Medulla oblongata (tissue), 1 donor: Measurements from ENCODE around the gene SLC46A2.

Experiments used
- DNase-seq: peaks from one replicate; pipeline ENCODE4 v3.0.0-alpha.2; 2015; ENCODE audit errors: extremely low spot score

SLC46A2 gene

GRCh38 chr9:112858005-112858404, 32.7 kb downstream of the SLC46A2 start:
- no peak for DNase-seq

- DNase-seq: no peak
These were observed 33.8 kb downstream of the SLC46A2 start for GRCh38 chr9:112856843-112857242.

- no peak for DNase-seq
These were observed 34.5 kb downstream of the SLC46A2 start for GRCh38 chr9:112856200-112856599.

- no peak for DNase-seq
These were observed 36.0 kb downstream of the SLC46A2 start for GRCh38 chr9:112854657-112855056.

- DNase-seq: no peak
These were observed 36.6 kb downstream of the SLC46A2 start for GRCh38 chr9:112853882-112854585.

GRCh38 chr9:112852741-112853504, 37.8 kb downstream of the SLC46A2 start:
- DNase-seq: peak; percentile 87

- no peak for DNase-seq
These were observed 39.8 kb downstream of the SLC46A2 start for GRCh38 chr9:112850840-112851239.

GRCh38 chr9:112849363-112849922, 41.2 kb downstream of the SLC46A2 start:
- no peak for DNase-seq

- no peak for DNase-seq
These were observed 42.1 kb downstream of the SLC46A2 start for GRCh38 chr9:112848316-112849151.

GRCh38 chr9:112846528-112847488, 43.9 kb downstream of the SLC46A2 start:
- DNase-seq: no peak

GRCh38 chr9:112844771-112845542, 45.7 kb downstream of the SLC46A2 start:
- peak; percentile 87 for DNase-seq

GRCh38 chr9:112842555-112842954, 48.1 kb downstream of the SLC46A2 start:
- DNase-seq: no peak

- peak; percentile 87 for DNase-seq
These were observed 49.4 kb downstream of the SLC46A2 start for GRCh38 chr9:112841261-112841660.

GRCh38 chr9:112839331-112839730, 51.3 kb downstream of the SLC46A2 start:
- peak; percentile 71 for DNase-seq

GRCh38 chr9:112838342-112838741, 52.3 kb downstream of the SLC46A2 start:
- DNase-seq: no peak

GRCh38 chr9:112836394-112836793, 54.3 kb downstream of the SLC46A2 start:
- DNase-seq: no peak

GRCh38 chr9:112833081-112833480, 57.6 kb downstream of the SLC46A2 start:
- DNase-seq: no peak

GRCh38 chr9:112831969-112832368, 58.7 kb downstream of the SLC46A2 start:
- no peak for DNase-seq

GRCh38 chr9:112831281-112831851, 59.3 kb downstream of the SLC46A2 start:
- peak; percentile 58 for DNase-seq
